ENCODE results near the gene MIER3.

MIER3 gene

GRCh38 chr5:56898213-56898612, 53.7 kb downstream of the MIER3 start:
- no peak for DNase-seq (ENCODE audit: low spot score)

- DNase-seq (ENCODE audit: low spot score) = no peak
These were observed 55.2 kb downstream of the MIER3 start for GRCh38 chr5:56896763-56897162.

GRCh38 chr5:56893251-56893951, 58.5 kb downstream of the MIER3 start:
- no peak for DNase-seq (ENCODE audit: low spot score)

GRCh38 chr5:56881571-56881970, 70.4 kb downstream of the MIER3 start:
- no peak for DNase-seq (ENCODE audit: low spot score)

GRCh38 chr5:56876327-56876726, 75.6 kb downstream of the MIER3 start:
- DNase-seq (ENCODE audit: low spot score) = no peak

GRCh38 chr5:56873056-56873455, 78.9 kb downstream of the MIER3 start:
- no peak for DNase-seq (ENCODE audit: low spot score)

GRCh38 chr5:56871777-56872176, 80.1 kb downstream of the MIER3 start:
- DNase-seq (ENCODE audit: low spot score) = no peak
